Stimulated activated CD4-positive, alpha-beta T cell treated with anti-CD3 and anti-CD28 coated beads, Interleukin-4, amount 100 ng/mL, for 1 hour (primary cell): ENCODE results near the gene PACS1.

Source experiments
- DNase-seq: peaks from one replicate; pipeline ENCODE4 v3.0.0-alpha.2; 2020

The PACS1 gene

DNA sequence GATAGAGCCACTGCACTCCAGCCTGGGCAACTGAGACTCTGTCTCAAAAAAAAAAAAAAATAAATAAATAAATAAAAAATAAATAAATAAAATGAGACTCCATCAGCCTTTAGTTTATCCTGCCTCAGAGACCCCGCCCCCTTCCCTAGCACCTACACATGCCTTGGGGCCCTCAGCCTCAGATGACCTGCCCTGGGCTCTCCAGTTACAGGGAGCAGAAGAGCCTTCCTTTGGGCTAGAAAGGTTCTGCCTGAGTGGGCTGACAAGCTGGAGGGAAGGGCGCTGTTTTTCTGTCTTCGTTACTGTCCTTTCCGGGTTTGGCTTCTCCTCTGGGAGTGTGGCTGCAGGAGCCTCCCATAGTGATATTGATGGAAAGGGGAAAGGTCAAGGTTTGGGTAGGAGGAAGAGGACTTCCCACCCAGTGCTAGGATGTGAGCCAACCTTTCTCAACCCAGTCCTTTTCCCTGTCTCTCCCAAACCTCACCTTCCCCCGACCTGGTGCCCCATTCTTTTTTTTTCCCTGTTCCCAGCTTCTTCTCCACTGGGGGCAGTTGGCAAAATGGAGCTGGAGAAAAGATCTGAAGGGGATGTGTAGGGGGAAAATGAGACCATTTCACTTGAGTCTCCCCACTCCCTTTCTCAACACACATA is 19.4 kb upstream of the PACS1 start:
- DNase-seq, result no peak

DNA sequence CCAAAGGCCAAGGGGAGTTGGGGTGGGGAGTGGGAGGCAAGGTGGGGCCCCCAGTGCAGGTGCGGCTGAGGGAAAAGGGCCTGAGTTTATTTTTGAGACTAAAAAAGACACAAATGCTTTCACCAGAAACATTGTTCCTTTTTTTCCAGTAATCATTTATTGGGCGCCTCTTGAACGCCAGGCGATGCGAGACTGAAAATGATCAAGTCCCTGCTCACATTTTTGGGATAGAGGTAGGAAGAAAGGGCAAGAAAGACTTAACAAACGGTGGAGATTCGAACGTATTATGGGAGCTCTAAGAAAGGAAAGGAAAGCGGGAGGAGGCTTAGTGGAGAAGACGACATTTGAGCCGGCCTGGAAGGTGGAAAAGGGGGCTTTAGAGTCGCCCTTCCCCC is 18.7 kb upstream of the PACS1 start:
- DNase-seq, result no peak

DNA sequence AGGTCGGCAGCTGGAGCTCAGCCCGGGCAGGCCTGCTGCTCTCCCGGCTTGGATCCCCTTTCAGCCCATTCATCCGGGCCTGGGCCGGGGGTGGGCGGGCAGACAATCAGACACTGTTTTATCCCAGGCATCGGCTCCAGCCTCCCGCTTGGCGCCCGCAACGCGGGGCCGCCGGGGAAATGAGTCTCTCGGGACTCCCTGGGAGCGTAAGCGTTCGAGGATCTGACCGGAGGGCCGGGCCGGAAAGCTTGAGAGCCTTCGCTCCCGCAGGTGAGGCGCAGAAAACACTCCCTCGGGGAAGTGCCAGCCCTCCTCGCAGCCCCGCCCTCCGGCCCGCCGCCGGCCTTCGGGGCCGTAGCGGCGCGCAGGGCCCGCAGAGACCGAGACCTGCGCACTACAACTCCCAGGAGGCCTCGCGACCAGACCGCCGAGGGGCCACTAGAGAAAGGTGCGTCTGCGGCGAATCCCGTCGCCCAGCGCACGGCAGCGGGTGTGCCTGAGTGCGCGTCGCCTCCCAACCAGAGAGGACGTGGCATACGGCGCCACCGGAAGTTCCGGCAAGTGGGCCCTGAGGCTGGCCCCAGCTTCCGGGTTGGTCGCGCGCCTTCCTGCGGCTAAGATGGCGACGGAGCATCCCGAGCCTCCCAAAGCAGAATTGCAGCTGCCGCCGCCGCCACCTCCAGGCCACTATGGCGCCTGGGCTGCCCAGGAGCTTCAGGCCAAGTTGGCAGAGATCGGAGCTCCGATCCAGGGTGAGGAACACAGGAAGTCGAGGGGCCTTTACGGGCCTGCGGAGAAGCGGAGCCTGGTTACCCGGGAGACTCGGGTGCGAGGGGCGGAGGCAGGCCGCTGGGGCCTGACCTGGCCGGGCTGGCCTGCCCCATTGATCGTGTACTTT is 18.1 kb upstream of the PACS1 start, which contains the start of gene SF3B2:
Gene SF3B2 (plus strand): TSS at position 599 of the 898 bp plus-strand sequence. CDS start 21 bp downstream, at position 620.
- DNase-seq, result peak; percentile 95

DNA sequence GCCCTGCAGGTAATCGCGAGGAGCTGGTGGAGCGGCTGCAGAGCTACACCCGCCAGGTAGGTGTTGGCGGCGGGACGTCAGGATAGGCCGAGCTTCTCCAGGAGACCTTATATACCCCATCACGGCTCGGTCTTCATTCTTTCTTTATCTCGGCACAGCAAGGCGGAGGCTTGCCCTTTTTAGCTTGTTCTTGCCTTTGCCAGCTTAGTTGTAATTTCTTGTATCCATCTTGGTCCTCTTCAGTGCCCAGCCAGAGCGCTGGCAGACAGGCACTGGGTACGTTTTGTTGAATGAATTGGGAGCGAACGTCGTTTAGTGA is 17.4 kb upstream of the PACS1 start:
- no peak for DNase-seq

DNA sequence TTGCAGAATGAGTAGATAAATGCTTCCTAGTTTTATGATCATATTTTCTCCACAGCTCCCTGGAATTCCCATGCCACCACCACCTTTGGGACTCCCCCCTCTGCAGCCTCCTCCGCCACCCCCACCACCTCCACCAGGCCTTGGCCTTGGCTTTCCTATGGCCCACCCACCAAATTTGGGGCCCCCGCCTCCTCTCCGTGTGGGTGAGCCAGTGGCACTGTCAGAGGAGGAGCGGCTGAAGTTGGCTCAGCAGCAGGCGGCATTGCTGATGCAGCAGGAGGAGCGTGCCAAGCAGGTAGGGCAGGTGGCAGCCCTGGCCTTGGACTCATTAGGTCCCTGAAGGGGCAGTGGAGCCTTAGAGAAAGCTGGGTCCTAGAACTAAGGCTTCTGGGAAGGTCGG is 15.1 kb upstream of the PACS1 start:
- DNase-seq, result no peak

DNA sequence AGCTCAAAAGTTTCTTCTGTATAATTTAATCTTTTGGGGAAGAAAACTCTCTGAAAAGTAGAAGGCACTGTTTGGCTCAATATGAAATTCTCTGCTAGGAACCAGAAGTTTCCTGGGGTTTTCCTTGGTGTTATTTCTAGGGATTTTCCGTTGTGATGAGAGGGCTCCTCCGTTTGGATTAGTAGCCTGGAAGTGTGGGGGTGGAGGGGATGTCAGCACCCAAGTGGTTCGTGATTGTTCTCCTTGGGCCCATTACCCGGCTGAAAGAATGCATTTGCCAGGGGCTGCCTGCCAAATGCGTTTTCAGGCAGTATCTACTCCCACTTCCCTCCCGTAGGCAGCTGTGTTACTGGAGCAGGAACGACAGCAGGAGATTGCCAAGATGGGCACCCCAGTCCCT is 13.6 kb upstream of the PACS1 start:
- DNase-seq, result no peak

DNA sequence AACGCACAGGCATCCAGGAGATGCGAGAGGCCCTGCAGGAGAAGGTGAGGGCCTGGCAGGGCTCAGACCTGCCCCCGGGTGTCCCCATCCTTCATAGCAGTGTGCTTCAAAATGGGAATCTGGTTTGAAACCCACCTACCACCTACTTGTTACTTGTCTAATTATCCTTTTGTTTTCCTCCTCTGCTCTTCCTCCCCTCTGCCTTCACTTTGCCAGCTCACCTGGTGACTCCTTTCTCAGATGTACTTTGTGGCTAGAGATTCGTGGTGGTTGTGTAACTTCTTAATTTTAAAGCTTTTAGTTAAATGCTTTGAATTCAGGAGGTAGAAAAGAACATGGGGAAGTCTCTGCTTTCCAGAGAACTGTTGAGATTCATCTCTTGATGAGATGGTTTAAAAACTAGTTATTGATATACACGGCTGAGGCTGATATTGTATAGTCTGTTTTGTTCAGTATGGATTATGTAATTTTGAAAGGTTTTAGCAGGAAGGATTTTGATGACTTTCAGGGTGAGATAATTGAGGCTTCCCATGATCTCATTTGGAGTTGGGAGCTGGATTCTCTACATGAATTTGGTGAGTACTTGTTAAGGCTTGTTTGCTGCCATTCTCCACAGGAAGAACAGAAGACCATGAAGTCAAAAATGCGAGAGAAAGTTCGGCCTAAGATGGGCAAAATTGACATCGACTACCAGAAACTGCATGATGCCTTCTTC is 9.9 kb upstream of the PACS1 start:
- no peak for DNase-seq

DNA sequence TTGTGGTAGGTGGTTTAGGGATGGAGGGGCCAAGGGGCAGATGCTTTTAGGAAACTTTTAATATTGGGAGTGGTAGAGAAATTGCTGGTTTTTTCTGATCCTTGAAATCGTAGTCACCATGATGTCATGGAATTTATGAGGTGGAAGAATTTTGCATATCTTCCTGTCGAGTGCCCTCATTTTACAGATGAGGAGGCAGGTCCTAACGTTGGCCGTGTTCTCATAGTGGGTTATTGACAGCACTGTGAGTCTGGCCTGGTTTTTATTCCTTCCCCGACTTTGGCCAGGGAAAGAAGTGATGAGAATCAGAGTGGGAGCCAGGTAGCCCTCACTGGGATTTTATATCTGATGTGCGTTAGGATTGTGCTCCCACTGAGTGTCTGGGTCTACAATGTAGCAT is 8.8 kb upstream of the PACS1 start:
- no peak for DNase-seq

DNA sequence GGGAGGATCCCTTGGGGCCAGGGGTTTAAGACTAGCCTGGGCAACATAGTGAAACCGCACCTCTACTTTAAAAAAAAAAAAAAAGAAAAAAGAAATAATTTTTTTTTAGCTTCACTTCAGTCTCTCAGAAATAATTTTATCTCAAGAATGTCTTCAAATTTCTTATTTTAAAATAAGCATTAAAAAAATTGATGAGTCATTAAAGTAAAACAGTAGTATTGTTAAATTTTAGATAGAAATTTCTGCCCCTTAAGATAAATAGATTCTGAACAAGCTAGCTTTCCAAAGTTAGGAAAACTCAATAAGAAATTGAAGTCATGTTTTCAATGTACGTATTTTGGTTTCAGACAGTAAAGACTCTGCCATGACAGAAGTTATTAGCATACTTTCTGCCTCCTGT is 7.7 kb upstream of the PACS1 start:
- no peak for DNase-seq

DNA sequence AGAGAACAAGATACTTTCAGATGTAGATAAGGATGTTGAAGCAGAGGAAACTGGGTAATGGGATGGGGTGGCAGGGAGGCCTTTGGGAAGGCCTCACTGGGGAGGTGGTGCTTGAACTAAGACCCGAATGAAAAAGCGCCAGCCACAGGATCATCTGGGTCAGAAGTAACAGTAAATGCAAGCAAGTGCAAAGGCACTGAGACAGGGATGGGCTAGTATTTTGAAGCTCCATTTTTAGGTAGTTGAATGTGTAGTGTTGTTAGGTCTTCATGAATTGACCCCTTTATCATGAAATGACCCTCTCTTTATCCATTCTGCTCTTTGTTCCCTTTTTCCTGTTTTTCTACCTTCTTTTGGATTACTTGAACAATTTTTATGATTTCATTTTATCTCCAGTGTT is 6.2 kb upstream of the PACS1 start:
- no peak for DNase-seq

DNA sequence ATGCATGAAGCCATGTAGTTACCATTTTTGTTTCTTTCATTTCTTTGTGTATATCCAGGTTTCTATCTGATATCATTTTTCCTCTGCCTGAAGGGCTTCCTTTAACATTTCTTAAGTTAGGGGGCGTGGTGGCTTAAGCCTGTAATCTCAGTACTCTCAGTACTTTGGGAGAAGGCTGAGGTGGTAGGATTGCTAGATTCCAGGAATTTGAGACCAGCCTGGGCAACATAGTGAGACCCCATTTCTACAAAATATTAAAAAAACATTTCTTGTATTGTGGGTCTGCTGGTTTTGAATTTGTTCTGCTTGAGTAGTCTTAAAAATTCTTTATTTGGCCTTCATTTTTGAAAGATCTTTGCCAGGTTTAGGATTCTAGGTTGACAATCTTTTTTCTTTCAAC is 5.5 kb upstream of the PACS1 start:
- no peak for DNase-seq

DNA sequence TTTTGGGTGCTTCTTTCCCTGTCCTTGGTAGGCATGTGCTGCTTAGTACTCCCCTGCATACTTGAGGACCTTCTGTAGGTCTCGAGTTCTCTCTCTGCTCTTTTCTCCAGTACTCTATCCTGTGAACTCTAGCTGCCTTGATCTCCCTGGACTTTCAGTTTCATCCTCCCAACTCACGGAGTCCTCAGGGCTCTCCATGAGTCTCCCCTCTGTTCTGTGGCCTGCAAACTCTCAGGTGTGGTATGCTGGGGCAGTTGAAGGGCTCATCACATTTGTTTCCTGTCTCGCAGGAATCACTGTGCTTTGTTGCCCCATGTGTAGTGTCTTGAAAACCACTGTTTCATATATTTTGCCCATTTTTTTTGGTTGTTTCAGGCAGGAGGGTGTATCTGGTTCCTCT is 3.3 kb upstream of the PACS1 start:
- no peak for DNase-seq

DNA sequence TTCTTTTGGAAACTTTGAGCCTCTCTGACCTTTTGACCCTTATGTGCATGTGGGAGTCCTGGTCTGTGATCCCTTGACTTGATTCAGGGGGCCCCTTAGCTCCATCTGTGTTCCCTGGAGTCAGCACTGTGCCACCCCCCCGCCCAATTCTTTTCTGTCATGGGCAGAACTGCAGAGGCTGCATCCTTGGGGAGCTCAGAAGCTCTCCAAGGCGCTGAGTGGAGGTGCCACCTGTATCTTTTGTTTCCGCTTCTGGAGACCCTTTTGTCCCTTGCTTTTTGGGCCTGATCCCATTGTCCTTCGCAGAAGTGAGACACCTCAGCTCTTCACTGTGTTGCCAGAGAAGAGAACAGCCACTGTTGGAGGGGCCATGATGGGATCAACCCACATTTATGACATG is 2.4 kb upstream of the PACS1 start:
- no peak for DNase-seq

DNA sequence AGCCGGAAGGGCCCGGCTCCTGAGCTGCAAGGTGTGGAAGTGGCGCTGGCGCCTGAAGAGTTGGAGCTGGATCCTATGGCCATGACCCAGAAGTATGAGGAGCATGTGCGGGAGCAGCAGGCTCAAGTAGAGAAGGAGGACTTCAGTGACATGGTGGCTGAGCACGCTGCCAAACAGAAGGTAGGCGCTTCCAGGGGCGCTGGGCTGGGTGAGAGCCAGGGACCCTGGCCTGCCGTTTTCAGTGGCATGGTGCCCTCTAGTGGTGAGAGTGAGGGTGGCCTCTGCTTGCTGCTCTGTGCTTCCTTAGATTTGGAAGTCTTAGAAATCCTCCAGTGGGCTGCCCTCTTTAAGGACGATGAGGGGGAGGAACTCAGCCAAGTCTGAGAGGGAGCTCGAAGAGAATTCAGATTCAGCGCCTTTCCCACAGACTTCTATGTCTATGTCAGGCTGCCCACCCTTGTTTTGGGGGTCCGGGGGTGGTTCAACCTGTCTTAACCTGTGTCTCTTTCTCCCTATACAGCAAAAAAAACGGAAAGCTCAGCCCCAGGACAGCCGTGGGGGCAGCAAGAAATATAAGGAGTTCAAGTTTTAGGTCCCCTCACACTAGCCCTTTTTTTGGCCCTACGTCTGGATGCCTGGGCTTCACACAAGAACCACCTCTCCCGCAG is 1.8 kb upstream of the PACS1 start:
- DNase-seq, result peak; percentile 74

DNA sequence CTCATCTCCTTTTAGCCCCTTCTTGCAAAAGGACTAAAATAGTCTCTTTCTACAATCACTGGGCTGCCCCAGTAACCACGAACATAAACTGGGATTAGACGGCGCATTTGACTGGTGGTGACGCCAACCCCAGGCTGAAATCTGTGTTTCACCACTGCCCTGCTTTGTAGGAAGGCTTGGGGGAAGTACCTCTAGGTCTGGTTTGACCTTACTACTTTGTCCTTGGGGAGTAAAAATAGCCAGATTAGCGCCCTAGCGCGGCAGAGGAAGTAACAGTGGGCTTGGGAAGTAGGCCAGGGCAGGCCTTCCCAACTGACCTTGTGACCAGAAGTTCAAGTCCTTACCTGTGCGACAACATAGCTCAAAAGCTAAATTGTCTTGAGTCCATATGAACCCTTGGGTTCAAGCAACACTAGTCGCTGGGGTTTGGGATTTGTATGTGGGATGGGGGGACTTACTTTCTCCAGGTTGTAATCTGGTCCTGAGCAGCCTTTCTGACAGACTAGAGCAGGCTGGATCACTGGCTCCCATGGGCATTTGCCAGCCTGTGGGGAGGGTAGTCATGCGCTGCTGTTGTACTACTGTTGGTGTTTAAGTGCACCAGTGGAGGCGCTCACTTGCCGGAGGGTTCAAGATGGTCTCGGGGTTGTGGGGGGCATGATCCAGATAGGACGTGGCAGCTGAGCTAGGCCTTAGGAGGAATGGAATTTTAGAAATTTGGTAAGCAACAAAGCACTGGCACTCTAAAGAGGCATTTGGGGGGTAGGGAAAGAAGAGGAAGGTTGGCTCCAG is 953 bp upstream of the PACS1 start:
- peak; percentile 36 for DNase-seq

DNA sequence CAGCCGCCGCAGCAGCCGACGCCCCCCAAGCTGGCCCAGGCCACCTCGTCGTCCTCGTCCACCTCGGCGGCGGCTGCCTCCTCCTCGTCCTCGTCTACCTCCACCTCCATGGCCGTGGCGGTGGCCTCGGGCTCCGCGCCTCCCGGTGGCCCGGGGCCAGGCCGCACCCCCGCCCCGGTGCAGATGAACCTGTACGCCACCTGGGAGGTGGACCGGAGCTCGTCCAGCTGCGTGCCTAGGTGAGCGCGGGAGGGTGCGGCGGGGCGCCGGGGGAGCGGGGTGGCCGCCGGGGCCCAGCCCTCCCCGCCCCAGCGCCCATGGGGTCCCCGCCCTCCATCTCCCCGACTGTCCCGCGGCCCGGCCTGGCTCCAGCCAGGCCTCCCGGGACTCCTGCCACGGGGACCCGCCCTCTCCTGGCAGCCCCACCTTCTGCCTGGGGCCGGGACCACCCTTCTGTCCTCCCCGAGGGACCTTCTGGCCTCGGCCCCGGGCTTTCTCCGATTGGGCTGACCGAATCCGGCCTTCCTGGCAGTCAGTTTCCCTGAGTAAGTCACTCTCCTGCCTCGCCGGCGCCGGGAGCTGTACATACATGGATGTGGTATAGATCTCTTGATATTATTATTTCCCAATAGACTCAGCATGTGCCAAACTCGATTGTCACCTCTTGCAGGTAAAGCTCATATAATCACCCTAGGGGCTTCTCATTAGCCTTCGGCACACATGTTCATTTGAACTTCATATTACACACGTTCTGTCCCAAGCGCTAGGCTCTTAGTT is 720 bp downstream of the PACS1 start:
- peak; percentile 32 for DNase-seq

DNA sequence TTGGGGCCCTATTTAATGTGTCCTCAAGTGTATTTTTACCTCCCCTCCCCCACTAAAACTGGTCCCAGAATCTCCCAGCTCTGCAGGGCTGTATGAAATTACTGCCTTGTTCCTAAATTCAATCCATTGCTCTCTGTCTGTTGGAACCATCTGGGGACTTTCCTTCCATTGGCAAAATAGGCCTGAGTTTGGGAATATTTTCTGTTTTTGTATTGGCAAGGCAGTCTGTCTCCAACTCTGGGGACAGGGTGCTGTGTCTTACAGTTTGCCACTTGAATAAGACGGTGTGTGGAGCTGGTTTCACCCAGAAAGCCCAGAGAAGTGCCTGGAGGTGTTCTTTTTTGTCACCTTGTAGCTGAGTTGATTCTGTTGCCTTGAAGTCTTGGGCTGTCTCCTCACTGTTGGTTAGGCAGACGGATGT is 1.3 kb downstream of the PACS1 start:
- no peak for DNase-seq

DNA sequence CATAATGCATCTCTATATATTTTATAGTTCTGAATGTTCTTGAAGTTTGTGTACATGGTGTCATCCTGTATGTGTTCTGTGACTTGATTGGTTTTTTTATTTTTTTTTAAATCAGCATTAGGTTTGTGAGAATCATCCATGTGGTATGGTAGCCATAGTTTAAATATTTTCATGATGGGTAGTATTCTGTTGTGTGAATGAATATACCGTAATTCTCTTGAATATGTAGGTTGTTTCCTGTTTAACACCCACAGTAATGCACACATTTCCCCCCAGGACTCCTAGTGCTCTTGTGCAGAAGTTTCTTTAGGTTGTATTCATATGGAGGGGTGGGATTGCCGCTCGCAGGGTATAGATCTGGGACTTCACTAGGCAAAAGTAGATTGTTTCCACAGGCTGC is 2.0 kb downstream of the PACS1 start:
- no peak for DNase-seq

DNA sequence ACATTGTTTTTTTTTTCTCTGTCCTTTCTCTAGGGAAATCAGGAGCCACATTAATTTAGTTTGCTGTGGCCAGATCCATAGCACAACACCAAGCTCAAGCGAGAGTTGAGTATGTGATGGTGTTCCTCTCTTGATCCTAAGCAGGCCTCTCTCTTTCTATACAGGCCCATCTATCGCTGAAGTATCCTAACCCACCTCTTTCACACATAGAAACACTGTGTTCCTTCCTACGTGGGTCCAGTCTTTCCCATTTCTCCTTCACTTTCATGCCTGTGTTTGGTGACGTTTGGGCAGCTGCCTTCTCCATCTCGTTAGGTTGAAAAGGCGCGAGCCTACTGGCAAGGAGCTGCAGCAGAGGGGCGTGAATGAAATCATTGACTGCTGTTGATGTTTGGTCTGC is 2.4 kb downstream of the PACS1 start:
- DNase-seq, result no peak

DNA sequence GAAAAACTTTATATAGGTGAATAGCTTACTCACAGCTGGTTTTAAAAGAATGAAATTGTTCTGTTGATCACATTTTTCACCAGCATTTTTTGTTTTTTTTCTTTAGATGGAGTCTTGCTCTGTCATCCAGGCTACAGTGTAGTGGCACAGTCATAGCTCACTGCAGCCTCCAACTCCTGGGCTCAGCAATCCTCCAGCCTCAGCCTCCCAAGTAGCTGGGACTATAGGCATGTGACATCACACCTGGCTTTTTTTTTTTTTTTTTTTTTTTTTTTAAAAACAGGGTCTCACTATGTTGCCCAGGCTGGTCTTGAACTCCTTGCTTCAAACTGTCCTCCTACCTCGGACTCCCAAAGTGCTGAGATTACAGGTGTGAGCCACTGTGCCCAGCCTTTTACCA is 3.6 kb downstream of the PACS1 start:
- no peak for DNase-seq

DNA sequence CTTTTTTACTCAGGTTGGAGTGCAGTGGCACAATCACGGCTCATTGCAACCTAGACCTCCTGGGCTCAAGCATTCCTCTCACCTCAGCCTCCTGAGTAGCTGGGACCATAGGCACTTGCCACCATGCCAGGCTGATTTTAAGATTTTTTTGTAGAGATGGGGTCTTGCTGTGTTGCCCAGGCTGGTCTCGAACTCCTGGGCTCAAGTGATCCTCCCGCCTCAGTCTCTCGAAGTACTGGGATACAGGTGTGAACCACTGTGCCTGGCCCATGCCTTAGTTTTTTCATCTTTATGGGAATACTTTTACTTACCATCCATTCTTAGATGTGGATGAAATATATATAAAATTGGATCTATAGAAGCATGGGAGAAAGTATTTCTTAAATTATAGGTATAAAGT is 5.2 kb downstream of the PACS1 start:
- no peak for DNase-seq

DNA sequence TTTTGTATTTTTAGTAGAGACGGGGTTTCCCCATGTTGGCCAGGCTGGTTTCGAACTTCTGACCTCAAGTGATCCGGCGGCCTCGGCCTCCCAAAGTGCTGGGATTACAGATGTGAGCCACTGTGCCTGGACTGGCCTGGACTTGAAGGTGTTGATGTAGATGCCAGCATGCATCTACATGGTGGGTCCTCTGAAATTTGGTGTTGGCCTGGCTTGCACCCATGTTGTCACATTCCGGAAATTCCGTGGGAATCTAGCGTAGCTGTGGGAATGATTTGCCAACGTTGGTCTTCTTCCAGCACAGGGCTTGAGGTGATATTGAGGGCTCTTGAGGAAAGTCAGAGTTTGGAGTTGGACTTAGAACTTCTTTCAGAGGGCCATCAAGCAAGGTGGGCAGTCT is 6.5 kb downstream of the PACS1 start:
- DNase-seq, result no peak
